Measurements from ENCODE around the gene RPS6KA5.

GRCh38 chr14:91012045-91012444 lies 48.4 kb downstream of the RPS6KA5 start:
- no peak for TF ChIP-seq EZH2phosphoT487 (IDR thresholded peaks at IDR 0.05; ENCODE audit: low read length)
- TF ChIP-seq, protein P1, sequence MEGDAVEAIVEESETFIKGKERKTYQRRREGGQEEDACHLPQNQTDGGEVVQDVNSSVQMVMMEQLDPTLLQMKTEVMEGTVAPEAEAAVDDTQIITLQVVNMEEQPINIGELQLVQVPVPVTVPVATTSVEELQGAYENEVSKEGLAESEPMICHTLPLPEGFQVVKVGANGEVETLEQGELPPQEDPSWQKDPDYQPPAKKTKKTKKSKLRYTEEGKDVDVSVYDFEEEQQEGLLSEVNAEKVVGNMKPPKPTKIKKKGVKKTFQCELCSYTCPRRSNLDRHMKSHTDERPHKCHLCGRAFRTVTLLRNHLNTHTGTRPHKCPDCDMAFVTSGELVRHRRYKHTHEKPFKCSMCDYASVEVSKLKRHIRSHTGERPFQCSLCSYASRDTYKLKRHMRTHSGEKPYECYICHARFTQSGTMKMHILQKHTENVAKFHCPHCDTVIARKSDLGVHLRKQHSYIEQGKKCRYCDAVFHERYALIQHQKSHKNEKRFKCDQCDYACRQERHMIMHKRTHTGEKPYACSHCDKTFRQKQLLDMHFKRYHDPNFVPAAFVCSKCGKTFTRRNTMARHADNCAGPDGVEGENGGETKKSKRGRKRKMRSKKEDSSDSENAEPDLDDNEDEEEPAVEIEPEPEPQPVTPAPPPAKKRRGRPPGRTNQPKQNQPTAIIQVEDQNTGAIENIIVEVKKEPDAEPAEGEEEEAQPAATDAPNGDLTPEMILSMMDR (IDR thresholded peaks at IDR 0.05; ENCODE audit: low read length): no peak
